Measurements from ENCODE around the gene PRKAR1B.
A peak's percentile ranks its signal among the peaks of the same experiment; 100 is the strongest.

Gene PRKAR1B

DNA sequence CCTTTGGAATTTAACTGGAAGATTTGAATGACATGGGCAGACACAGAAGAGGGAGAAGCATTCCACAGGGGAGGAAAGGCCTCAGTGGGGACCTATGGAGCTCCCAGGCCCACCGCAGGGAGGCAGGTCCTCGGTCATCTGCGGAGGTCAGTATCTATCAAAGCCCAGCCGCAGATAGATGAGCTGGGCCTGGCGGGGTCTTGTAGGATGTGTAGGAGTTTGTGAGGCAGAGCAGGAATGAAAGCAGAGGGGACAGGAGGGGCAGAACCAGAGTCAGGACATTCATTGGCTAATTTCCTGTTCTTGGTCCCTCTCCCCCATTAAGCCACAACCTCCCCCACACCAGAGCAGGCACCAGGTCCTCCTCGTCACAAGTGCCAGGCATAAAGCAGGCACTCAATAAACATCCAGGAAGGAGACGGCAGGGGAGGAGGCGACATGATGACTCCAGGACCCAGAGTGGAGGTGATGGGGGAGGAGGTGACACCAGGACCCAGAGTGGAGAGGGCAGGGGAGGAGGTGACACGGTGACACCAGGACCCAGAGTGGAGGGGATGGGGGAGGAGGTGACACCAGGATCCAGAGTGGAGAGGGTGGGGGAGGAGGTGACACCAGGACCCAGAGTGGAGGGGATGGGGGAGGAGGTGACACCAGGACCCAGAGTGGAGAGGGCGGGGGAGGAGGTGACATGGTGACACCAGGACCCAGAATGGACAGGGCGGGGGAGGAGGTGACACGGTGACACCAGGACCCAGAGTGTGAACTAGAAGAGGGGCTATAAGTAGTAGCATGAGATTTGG lies 123.7 kb downstream of the PRKAR1B start:
- DNase-seq (ENCODE audit: low read depth) = no peak

GRCh38 chr7:602341-603141 lies 124.5 kb downstream of the PRKAR1B start:
- peak; percentile 55 for DNase-seq (ENCODE audit: low read depth)

DNA sequence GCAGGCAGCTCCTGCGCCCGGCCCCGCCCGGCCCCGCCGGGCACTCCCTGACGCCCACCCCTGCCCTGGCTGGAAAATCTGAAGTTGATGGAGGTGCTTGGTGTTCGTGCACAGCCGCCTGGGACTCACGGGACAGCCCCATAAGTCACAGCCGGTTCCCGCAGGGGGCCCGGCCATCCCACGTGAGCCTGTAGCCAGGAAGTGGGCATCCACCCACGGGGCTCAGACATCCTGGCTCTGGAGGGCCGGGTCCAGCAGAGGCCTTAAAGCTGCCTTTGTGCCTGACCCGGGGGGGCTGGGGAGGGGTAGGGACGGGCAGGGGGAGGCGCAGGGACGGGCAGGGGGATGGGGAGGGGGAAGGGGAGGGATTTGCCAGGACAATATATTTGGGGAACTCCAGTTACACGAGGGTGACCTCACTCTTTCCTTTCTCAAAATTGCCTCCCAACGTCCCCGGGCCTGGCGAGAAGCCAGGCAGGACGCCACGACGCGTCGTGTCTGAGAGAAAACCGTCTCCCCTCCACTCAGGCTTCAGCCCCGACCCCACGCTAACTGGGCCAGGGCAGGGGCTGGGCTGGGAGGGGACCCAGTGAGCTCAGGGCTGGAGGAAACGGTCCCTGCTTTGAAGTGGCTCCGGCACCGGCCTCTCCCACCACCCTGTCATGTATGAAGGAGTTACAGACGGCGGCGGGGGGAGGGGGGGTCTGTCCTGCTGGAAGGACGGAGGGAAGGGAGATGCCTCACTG lies 125.3 kb downstream of the PRKAR1B start:
- DNase-seq (ENCODE audit: low read depth) = peak; percentile 87

GRCh38 chr7:601036-601594 lies 126.0 kb downstream of the PRKAR1B start:
- DNase-seq (ENCODE audit: low read depth) = no peak

- DNase-seq (ENCODE audit: low read depth) = no peak
Measured at GRCh38 chr7:600149-601035, 126.7 kb downstream of the PRKAR1B start.

- no peak for DNase-seq (ENCODE audit: low read depth)
Measured at GRCh38 chr7:598899-599298, 128.2 kb downstream of the PRKAR1B start.

DNA sequence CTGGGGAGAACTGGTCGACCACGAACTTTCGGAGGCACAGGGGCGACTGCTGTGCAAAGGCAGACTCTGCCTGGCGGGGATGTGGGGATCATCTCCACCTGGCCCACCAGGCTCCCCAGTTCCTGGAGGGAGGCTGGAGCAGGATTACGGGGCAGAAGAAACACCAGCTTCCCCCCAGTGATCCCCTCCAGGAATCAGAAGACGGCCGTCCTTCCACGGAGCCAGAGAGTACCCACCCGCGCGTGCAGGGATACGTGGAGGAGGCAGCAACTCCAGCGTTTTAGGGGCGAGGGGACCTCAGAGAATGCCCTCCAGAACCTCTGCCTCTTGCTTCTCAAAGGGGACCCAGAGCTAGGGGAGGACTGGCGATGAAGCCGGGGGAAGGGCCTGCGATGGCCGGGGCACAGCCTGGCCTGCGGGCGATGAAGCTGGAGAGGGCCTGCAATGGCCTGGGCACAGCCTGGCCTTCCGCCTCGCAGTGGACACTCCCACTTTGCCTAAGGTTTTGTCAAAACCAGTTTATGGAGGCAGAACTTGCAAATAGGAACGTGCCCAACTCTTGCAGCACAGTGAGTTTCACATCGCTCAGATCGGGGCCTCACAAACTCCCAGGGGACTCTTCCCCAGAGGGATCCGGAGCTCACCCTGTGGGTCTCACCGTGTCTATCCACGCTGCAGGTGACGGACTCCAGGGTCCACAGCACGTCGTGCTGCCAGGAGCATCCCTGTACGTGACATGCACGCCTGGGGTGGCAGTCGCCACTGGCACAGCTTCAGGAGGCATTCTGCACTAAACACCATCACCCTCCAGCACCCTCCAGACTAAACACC lies 129.5 kb downstream of the PRKAR1B start:
- no peak for DNase-seq (ENCODE audit: low read depth)

- no peak for DNase-seq (ENCODE audit: low read depth)
Measured at GRCh38 chr7:596819-597182, 130.3 kb downstream of the PRKAR1B start.

DNA sequence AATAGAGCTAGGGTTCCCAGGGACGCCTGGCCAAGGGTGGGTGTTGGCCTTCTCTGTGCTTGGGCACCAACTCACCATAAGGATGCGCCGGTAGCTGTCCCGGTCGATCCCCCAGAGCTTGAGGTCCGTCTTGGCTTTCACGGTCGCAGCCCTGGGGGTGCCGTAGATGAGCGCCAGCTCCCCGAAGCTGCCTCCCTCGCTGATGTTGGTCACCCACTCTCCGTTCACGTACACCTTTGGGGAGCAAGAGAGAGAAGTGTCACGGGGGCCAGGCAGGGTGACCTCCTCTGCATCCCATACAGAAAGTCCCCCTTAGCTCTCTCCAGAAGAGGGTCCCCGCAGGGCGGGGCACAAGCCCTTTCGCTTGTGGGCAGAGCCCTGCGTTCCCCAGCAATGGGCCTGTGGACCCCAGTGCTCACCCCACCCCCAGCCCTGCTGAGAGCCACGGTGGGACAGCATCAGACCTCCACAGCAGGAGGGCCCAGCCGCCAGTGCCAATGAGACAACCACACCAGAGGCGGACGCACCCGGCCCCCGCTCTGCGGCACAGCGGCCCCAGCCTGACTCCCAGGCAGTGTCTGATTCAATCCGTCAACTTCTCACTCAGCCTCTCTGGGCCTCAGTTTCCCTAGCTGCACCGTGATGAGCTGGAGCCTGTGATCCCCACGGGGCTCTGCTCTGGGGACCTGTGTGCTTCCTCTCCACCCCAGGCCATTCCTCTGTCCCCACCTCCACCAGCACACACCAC lies 130.8 kb downstream of the PRKAR1B start:
- no peak for DNase-seq (ENCODE audit: low read depth)

DNA sequence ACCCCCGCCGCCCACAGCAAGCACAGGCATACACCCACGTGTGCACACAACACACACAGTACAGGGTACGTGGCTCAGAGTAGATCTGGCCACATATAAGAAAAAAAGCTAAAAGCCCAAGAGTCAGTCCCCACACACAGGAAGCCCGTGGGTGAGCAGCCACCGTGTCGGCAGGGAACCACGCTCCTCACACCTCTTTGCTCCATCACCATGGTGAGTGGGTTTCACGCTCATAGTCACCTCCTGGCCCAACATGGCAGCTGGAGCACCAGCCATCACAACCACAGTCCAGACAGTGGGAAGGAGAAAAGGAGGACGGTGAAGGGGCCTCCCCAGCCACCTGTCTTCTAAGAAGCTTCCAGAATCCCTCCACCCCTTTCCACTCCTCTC lies 131.5 kb downstream of the PRKAR1B start:
- no peak for DNase-seq (ENCODE audit: low read depth)

- no peak for DNase-seq (ENCODE audit: low read depth)
Measured at GRCh38 chr7:594920-595620, 132.0 kb downstream of the PRKAR1B start.

- DNase-seq (ENCODE audit: low read depth) = no peak
Measured at GRCh38 chr7:594212-594913, 132.7 kb downstream of the PRKAR1B start.

DNA sequence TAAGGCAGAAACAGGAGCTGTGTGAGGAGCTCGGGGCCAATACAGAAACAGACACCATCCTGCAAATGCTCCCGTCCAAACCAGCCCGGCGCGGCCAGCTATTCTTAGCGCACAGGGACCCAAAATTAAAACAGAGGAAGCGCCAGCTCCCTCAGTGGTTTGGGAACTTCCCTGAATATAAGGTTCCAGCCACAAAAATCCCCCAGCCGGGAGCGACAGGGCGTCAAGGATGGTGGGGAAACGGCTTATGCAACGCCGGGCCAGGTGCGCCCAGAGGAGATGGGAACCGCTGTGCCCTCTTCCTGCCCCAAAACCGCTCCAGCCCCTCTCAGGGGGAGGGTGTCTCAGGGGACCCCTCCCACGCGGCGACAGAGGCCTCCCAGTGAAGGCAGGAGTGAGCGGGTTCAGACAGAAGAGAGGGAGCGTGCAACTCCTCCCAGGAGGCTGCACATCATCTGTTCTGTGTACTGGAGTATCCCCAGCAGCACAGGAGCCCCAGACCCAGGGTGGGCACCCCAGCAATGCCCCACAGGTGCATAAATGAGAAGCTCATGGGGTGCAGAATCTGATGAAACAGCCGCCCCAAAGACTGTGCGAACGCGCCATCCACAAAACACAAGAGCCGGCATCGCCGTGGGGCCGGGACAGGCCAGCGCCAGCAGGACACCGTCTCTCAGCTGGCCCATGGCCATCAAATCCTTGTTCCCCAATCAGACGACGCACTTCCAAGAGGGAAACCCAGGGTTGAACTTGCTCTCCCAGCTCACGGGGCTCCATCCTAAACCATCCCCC lies 133.6 kb downstream of the PRKAR1B start:
- no peak for DNase-seq (ENCODE audit: low read depth)

DNA sequence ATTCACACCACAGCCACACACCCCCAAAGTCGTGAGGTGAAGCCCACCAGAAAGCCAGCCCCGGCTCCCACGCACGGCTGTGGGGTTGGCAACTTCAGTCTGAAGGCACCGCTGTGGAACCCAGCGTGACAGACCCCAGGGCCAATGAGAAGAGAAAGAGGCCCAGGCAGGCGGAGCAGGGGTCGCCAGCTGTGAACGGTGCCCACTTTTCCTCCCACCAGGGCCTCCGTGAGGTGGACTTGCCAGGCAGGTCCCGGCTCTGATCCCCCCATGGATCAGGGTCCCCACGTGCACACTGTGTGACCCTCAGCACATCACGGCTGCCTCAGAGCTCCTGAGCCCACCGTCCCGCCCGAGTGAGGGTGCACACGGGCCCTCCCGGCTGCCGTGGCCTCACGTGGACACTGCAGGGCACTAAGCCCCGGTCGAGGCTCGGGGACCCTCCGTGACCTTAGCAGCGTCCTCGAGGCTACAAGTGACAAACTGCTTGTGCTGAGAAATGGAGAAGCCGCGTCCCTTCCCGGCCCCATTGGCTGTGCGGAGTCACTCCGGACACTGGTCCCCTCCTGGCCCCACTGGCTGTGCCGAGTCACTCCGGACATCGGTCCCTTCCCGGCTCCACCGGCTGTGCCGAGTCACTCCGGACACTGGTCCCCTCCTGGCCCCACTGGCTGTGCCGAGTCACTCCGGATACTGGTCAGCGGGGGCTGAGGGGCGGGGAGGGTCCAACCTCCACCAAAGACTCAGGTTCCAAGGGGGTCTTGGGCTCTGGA lies 135.0 kb downstream of the PRKAR1B start:
- DNase-seq (ENCODE audit: low read depth) = no peak

- DNase-seq (ENCODE audit: low read depth) = no peak
Measured at GRCh38 chr7:590731-591551, 136.1 kb downstream of the PRKAR1B start.
